Hippocampal formation (tissue), 2 donors: ENCODE data around the gene ACY1.
"Not testable (repeated sequence)": the region's sequence is repeated elsewhere in the genome, so short reads cannot be mapped to it uniquely, and the experiment has no call there.

Source experiments
- DNase-seq, 2 donors: peaks; one replicate each; lab custom pipeline; 2025; lab: John Stamatoyannopoulos, UW

ACY1 gene

GRCh38 chr3:52024765-52025452, 41.6 kb downstream of the ACY1 start:
- no peak for DNase-seq

DNA sequence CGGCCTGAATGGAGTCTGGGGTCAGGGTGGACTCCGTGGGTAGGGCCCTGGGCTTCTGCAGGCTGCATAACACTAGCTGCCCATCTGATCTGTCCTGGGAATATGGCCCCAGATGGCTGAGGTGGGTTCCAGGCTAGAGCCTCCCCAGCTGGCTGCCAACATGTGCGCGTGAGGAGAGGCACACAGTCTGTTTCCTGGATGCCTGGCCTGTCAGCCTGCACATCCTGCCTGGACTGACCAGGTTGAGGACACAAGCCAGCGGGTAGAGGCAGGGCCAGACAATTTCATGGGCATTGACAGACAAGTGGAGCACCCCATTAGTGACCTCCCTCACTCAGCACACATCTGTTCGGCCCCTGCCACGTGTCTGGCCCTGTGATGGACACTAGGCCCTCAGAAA, 42.1 kb downstream of the ACY1 start:
- DNase-seq, result no peak

DNA sequence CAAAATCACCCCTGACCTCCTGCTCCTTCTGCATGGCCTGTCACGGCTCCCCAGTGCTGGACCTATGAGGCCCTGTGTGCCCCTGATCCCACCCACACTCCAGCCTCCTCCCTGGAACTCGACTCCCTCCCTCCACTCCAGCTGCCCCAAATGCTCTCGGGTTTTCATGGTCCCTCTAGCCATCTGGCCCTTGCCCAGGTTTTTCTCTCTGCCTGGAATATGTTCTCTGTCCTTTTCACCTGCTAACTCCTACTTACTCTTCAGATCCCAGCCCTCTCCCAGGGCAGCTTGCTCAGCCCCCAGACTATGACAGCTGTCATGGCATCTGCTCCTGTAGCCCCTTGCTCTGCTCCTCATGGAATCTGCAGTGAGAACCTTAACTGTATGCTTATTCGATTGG, 42.7 kb downstream of the ACY1 start:
- DNase-seq, result no peak

GRCh38 chr3:52028572-52028971, 45.2 kb downstream of the ACY1 start:
- DNase-seq, result peak; percentile 59 to 62

- no peak for DNase-seq
Observed at GRCh38 chr3:52029053-52029452, 45.7 kb downstream of the ACY1 start.

DNA sequence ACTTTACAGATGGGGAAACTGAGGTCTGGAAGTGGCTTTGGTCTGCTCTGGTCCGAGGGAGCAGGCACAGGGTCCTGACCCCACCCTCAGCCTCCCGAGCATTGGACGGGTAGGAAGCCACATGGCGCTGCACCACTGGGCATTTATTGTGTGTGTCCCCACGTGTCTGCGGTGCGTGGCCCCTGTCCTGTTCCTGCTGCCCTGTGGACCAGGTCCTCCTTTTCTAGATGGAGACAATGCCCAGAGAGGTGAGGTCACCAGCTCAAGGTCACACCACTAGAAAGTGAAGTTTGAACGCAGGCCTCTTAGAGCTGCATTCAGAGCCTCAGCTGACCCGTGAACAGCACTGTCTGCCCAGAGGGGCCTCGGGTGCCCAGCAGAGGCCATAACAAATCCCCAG, 46.2 kb downstream of the ACY1 start:
- DNase-seq, result no peak

- DNase-seq, result no peak
Observed at GRCh38 chr3:52030714-52031310, 47.5 kb downstream of the ACY1 start.

GRCh38 chr3:52031896-52032295, 48.6 kb downstream of the ACY1 start:
- DNase-seq, result no peak

DNA sequence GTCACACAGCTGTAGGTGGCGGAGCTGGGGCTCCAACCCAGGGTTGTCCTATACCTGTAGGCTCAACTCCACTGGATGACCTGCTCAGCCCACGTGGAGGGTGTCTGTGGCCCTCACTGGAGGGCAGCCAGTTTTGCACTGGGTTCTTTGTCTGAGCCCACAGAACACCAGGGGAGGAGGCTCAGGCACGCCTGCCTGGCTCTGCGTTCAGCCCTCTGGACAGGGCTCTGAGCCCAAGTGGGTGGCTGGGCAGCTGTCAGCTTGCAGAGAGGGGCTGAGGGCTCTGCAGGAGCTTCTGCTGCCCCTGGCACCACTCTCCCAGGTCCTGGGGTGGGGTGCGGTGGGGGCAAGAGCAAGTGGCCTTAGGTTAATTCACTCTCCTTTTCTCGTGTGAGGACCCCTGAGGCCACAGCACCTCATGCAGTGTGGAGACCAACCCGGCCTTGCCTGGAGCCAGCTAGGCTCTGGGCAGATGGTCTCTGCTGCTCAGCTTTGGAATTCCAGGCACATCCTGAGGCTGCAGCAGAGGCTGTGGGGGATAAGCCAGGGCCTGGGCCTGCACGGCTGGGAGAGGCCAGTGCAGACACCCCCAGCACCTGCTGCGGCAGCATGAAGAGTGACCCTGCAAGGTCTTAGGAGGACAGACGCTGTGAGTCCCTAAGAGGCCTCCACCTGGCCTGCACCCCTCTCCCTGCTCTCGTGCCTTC, 49.5 kb downstream of the ACY1 start:
- DNase-seq, result peak in 1 of 2 donors; percentile 75

GRCh38 chr3:52033748-52034147, 50.4 kb downstream of the ACY1 start:
- DNase-seq, result not testable (repeated sequence)

GRCh38 chr3:52034212-52034611, 50.9 kb downstream of the ACY1 start:
- no peak for DNase-seq

DNA sequence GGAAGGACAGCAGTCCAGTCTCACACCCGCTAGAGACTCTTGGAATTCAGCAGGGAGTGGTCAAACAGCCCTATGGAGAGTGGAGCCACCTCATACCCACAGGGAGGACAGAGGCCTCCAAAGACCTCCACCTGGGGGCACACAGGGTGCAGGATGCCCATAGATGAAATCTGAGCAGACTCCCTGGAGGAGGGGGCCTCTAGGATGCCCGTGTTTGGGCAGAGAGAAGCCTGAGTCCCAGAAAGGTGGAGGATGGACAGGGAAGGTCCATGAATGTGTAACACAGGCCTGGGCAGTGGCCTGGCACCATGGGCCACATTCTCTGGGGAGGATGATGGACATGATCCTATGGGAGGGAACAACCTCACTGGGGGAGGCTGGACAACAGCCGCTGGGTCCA, 51.3 kb downstream of the ACY1 start:
- no peak for DNase-seq

GRCh38 chr3:52036222-52036694, 52.9 kb downstream of the ACY1 start:
- no peak for DNase-seq

DNA sequence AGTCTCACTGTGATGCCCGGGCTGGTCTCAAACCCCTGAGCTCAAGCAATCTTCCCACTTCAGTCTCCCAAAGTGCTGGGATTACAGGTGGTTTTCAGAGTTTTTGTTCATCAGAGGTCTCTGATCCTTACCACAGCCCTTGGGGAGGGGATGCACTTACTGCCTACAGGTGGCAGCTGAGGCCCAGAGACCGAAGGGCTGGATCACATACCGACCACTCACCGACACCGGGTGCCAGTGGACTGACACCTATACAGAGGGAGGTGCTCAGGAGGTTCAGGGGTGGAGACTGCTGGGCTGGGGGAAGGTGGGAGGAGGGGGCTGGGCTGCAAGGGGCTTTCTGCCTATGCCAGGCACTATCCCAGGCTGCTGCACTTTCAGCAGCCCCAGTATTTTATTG, 53.5 kb downstream of the ACY1 start:
- DNase-seq, result no peak

DNA sequence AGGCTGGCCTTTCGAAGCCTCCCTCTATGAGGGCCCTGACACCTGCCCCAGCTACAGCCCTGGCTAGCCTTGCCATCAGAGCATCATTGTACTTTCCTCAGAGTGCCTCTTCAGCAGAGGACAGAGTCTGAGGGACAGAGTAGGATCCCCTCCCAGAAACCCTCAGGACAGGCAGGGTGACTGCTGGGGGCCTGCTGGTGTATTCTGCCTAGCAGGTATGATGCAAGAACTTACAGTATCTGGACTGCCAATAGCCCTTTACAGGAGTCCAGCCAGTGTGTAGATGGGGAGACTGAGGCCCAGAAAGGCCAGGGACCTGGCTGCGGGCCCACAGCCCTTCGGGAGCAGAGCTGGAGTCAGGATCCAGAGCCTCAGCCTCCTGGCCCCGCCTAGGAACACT, 54.0 kb downstream of the ACY1 start:
- DNase-seq, result no peak

- no peak for DNase-seq
Observed at GRCh38 chr3:52038227-52038626, 54.9 kb downstream of the ACY1 start.
